DOHH2 (cell line): ENCODE data around the gene IRS2.

Experiments
- CTCF ChIP-seq: fragments of 200-600 bp; sonication (generic); IDR thresholded peaks from one replicate; pipeline ENCODE4 v1.5.1; 2014; ENCODE audit warnings: antibody characterized with exemption, mild to moderate bottlenecking, low read depth, low read length; ENCODE audit not compliant: poor library complexity, severe bottlenecking
- EZH2phosphoT487 ChIP-seq: fragments of 200-600 bp; sonication (generic); IDR thresholded peaks from 2 replicates; pipeline ENCODE4 v1.6.1; 2017; ENCODE audit warnings: borderline replicate concordance, mild to moderate bottlenecking, antibody characterized with exemption, low read length, moderate library complexity, mixed read lengths

GRCh38 chr13:109749365-109749764 lies 37.0 kb downstream of the IRS2 start:
- TF ChIP-seq CTCF (no peak), EZH2phosphoT487 (no peak)
